ENCODE results near the gene PHF2. TPM values are rescaled to one million over a fixed set of nuclear protein-coding genes. Genes with fewer than 3 reads are reported as not detected.

Gene PHF2
- total RNA-seq, 1 experiment from 2014 or later: 22.2 TPM

DNA sequence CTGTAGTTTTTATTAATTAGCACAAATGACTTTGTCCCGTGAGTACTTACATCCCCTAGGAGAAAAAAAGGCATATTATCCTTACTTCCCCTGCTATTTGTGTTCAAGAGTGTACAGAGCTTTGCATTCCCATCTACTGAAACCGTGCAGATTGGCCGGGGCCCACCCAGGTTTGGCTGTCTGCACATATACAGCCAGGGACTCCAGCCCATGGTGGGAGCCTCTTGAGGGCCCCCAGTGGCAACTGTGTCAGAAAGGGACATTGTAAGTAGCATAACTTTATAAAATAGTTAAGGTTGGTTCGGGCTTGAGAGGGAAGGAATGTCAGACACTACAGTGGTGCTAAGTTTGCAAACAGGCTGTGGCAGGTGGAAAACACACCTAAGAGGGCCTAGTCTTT is 24.7 kb downstream of the PHF2 start:
- no peak for DNase-seq (ENCODE audit: low spot score)

DNA sequence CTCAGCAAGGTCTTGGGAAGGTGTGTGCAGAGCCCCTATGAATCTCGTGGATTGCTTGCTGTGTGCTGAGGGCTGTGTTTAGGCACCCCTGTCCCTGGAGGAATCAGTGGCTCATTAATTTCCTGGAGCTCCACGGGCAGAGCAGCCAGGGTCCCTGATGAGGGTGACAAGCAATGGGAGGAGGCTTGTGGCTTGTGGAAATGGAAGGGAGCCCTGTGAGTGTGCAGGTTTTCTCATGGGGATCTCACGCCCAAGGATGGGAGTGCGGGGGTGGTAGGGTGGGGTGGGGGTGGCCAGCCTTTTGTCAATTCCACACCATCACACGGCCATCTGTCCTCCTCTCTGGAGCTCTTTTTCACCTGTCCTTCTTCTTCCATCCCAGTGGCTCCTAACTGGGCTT is 25.3 kb downstream of the PHF2 start:
- no peak for DNase-seq (ENCODE audit: low spot score)

DNA sequence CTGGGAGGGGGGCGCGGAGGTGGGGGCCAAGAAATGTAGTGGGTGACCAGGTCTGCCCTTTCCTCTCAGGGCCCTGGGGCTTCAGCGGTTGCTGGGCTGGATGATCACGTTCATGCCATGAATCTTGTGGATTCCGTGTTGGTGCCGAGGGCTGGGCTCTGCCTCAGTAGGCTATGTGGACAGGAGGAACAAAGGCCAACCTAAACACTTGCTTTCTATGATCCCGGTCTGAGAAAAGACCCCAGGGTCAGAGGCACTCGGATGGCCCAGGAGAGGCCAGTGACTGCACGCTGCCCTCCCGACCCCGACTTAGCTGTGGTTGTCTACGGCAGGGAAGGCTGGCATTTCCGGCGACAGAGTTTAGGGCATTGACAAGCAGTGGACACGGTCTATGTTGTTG is 26.6 kb downstream of the PHF2 start:
- no peak for DNase-seq (ENCODE audit: low spot score)

DNA sequence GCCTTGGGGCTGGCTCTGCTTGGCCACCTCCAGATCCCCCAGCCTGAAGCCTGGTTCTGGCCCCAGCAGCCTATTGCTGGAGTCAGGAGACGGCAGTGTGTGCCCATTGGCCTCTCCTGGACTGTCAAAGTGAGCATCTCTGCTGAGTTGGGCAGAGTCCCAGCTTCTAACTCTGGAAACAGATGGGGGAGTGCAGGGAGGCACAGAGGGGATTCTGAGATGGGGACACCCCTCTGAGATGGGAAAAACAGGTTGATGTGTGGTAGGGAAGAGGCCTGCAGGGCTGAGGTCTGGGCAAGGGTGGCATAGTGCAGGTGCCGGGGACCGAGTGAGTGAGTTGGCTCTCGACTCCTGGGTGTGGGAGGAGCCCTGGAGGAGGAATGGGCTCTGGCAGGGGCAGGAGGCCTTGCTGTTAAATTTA is 27.5 kb downstream of the PHF2 start:
- DNase-seq (ENCODE audit: low spot score): no peak

DNA sequence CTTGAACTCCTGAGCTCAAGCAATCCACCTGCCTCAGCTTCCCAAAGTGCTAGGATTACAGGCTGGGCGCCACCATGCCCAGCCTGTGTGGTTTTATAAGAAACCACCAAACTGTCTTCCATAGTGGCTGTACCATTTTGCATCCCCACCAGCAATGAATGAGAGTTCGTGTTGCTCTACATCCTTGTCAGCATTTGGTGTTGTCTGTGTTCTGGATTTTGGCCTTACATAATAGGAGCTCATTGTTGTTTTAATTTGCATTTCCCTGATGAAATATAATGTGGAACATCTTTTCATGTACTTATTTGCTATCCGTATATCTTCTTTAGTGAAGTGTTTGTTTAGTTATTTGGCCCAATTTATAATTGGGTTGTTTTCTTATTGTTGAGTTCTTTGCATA is 29.8 kb downstream of the PHF2 start:
- no peak for DNase-seq (ENCODE audit: low spot score)

DNA sequence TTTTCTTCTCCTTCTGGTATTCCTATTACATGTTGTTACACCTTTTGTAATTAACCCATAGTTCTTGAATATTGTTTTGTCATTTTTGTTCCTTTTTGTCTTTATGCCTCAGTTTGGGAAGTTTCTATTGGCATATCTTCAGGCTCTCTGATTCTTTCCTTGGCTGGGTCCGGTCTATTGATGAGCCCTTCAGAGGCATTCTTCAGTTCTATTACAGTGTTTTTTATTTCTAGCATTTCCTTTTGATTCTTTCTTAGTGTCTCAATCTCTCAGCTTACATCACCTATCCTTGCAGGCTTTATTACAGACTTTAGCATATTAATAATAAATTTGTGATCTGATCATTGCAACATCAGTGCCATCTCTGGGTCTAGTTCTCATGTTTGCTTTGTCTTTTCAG is 33.8 kb downstream of the PHF2 start:
- no peak for DNase-seq (ENCODE audit: low spot score)

DNA sequence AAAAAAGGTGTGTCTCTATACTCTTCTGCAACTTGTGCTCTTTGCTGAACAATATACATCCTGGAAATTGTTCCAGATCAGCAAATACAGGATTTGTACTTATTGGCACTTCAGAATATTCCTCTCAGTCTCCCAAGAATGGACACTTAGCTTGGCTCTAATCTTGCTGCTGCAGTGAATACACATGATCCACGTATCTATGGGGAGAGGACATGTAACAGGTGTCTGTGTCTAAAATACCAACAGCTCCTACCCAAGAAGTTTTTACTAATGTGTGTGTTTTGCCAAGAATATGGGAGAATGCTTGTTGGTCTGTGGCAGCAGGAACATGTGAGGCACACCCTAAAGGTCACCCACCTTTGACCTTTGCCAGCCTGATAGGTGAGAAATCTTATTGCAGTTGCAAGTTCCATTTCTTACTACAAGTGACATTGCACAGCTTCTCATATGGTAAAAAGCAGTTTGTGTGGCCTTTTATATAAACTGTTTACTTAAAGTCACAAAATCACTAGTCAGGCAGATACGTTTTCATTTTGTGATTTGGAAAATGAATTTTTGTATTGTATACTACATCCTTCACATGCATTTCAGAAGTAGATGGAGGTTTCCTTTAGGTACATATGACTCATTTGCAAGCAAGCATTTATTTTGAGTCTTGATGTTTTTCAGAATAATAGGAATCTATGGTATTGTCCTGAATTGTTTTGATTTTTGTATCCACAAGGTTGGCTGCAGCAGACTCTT is 35.8 kb downstream of the PHF2 start:
- no peak for DNase-seq (ENCODE audit: low spot score)

DNA sequence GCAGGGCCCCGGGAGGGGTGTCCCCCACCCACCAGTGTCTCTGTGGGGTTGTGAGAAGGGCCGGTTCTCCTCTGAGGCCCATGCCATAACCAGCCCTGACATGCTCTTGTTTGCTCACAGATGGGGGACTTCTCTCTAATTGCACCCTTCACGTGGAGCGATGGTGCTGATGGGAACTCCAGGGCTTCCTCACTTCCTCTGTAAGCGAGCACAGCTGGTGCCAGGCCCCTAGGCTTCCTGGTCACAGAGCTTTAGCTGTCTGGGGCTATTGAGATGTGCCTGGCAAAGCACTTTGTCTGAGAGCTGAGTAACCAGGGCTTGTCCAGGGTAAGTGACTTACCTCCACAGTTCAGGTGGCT is 36.4 kb downstream of the PHF2 start:
- DNase-seq (ENCODE audit: low spot score): no peak

DNA sequence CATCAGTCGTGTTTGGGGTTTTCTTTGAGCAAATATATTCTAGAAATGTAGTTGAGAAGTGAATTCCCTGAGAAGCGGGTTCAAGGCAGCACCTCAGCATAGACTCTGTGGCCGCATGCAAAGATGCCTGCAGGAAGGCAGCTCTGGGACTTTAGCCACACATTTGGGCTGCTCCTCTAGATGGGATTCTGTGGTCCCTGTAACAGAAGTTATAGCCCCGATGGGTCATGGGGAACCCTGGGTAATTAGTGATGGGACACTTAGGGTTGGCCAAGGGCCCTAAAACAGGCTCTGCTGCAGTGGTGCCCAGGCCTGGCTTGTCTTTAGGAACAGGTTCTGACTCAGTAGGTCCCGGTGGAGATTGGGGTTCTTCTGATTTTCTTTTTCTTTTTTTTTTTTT is 36.8 kb downstream of the PHF2 start:
- no peak for DNase-seq (ENCODE audit: low spot score)

DNA sequence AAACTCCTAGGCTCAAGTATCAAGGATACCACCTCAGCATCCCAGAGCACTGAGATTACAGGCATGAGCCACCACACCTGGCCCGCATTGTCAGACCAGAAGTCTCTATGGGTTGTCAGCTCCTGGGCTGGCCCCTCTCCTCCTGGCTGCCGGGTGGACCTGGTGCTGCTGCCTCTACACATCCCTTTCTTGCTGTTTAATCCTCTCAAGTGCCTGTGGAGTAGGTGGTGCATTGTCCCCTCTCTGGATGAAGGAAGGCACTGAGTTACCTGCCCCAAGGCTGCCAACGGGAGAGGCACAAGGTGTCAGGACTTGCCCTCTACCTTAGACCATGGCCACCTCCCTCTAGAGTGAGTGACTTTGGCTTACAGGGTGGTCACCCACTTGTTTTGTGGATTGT is 37.4 kb downstream of the PHF2 start:
- DNase-seq (ENCODE audit: low spot score): no peak

- DNase-seq (ENCODE audit: low spot score): no peak
Measured at GRCh38 chr9:93614830-93615468, 38.6 kb downstream of the PHF2 start.

GRCh38 chr9:93616044-93616443 is 39.7 kb downstream of the PHF2 start:
- DNase-seq (ENCODE audit: low spot score): no peak

DNA sequence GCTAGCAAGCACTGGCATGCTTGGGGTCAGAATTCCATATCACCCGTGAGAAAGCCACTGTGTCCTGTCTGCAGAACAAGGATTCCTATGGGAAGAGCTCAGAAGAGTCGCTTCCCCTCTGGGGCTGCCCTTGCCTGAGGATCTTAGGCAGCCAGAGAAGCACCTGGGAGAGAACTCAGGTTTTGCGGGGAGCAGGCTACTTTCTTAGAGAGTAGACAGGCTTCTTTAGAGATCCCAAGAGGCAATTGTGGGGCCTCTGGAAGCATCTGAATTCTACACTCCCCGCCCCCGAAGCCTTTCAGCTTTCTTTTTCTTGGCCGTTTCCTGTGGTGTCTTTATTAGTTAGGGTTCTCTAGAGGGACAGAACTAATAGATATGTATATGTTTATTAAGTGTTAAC is 40.9 kb downstream of the PHF2 start:
- DNase-seq (ENCODE audit: low spot score): no peak

- no peak for DNase-seq (ENCODE audit: low spot score)
Measured at GRCh38 chr9:93619272-93619775, 42.9 kb downstream of the PHF2 start.

DNA sequence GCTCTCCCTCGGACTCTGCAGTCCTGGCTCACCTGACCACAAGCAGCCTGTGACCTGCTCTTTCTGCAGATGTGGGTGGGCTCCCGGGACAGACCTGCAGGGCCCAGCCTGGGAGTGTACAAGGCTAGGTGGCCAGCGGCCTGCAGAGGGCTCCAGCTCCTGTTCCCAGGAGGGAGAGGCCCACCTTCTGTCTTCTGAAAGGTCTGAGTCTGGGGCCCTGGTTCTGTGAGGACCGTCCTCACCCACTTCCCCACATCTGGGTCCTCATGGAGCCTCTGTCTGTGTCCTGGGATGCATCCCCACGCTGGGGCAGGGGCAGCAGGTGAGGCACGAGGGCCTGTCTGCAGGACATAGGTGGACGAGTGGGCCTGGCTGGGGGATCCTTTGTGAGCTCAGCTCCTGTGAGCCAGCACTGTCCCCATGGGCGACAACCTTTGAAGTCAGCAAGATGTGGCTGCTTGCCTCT is 43.7 kb downstream of the PHF2 start:
- no peak for DNase-seq (ENCODE audit: low spot score)

DNA sequence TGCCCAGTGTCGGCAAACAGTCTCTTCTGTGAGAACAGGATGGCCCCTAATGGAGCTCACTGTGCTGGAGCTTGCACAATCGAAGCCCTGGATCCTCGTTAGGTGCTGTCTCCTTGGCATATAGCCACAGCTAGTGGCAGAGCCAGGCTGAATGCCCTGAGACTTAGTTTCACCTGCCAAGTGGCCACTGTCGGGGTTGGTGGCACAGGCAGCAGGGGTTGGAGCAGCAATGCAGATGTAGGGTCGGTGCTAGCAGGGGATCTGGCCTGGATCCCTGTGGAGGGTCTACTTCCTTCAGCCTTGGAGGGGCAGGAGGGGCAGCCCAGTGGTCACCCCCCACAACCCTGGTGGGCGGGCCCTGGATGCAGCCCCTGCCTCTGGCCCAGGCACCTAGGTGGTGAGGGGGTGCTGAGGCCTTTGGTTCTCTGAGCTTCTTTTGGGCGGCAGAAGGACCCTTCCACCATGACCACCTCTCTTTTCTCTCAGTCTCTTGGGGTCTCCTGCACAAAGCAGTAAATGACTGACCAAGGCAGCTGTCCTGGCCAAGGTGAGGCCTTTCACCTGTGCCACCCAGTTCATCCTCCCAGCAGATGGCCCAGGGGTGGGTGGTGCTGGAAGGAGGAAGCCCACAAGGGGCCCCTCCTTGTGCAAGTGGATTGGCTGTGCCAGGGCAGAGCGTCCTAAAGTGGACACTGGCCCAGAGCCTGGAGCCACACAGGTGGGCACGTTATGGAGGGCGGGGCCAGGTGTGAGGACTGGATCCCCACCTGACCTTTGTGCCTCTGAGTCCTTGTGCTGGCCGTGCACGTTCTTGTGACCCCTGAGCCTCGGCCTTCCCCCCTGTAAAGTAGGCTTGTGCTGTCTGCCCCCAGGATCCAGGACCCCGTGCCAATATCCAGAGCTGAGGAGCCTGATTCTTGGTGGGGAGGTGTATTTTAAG is 44.8 kb downstream of the PHF2 start:
- DNase-seq (ENCODE audit: low spot score): no peak

- DNase-seq (ENCODE audit: low spot score): no peak
Measured at GRCh38 chr9:93621922-93622321, 45.5 kb downstream of the PHF2 start.

GRCh38 chr9:93622691-93623090 is 46.3 kb downstream of the PHF2 start:
- no peak for DNase-seq (ENCODE audit: low spot score)

GRCh38 chr9:93623753-93624152 is 47.4 kb downstream of the PHF2 start:
- no peak for DNase-seq (ENCODE audit: low spot score)

- DNase-seq (ENCODE audit: low spot score): no peak
Measured at GRCh38 chr9:93624431-93624834, 48.0 kb downstream of the PHF2 start.

GRCh38 chr9:93624977-93625376 is 48.6 kb downstream of the PHF2 start:
- DNase-seq (ENCODE audit: low spot score): no peak

DNA sequence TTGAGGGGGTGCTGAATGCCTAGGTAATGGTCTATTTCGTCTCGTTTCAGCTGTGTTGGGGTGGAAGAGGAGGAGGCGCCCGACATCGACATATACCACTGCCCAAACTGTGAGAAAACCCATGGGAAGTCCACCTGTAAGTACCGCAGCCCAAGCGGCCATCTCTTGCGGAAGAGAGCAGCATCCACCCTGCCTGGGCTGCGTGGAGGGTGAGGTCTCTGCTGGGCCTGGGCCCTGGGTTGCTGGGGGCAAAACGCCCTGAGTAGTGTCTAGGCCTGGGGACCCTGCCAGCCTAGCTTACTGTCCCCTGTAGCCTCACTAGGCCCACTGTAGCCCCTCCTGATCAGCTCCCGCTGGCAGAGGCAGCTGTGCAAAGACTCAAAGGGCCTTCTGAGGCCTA is 53.5 kb downstream of the PHF2 start:
- no peak for DNase-seq (ENCODE audit: low spot score)
